ENCODE measurements around the gene PHACTR3. TPM values are rescaled to one million over a fixed set of nuclear protein-coding genes. Genes with fewer than 3 reads are reported as not detected.

PHACTR3 gene
- total RNA-seq, 1 donor from 2014 or later = not detected

- no peak overlapping the region for H3K27ac Mint-ChIP-seq
- no peaks in the 10 kb centered on the region for H3K36me3 Mint-ChIP-seq (ENCODE audit: low read depth)
Observed at GRCh38 chr20:59831024-59831915, 226.9 kb downstream of the PHACTR3 start.

GRCh38 chr20:59831916-59832270 is 227.6 kb downstream of the PHACTR3 start:
- H3K9me3 Mint-ChIP-seq = no peaks in the 10 kb centered on the region
- no peaks in the 10 kb centered on the region for H3K36me3 Mint-ChIP-seq (ENCODE audit: low read depth)
- H3K4me1 Mint-ChIP-seq (ENCODE audit: low read depth) = no peaks in the 10 kb centered on the region
- H3K27ac Mint-ChIP-seq = no peak overlapping the region
- DNase-seq (ENCODE audit: low spot score) = no peak
- H3K27me3 Mint-ChIP-seq (ENCODE audit: low read depth) = peaks cover 11% of the 10 kb centered on the region
- H3K4me3 Mint-ChIP-seq (ENCODE audit: low read depth) = no peak overlapping the region
- intact Hi-C loops (cut with micrococcal nuclease) = no loop called here

More at GRCh38 chr20:59831024-59831915, 226.9 kb downstream of the PHACTR3 start:
- intact Hi-C loops (cut with micrococcal nuclease) = no loop called here
- H3K4me3 Mint-ChIP-seq (ENCODE audit: low read depth) = no peak overlapping the region
- H3K27me3 Mint-ChIP-seq (ENCODE audit: low read depth) = peaks cover 8% of the 10 kb centered on the region
- H3K9me3 Mint-ChIP-seq = no peaks in the 10 kb centered on the region
- no peak for DNase-seq (ENCODE audit: low spot score)
- H3K4me1 Mint-ChIP-seq (ENCODE audit: low read depth) = no peaks in the 10 kb centered on the region

- Mint-ChIP-seq H3K4me3 (ENCODE audit: low read depth) (no peak overlapping the region), H3K9me3 (no peaks in the 10 kb centered on the region), H3K27me3 (ENCODE audit: low read depth) (peaks cover 13% of the 10 kb centered on the region), H3K4me1 (ENCODE audit: low read depth) (no peaks in the 10 kb centered on the region), H3K27ac (no peak overlapping the region), H3K36me3 (ENCODE audit: low read depth) (no peaks in the 10 kb centered on the region)
- no peak for DNase-seq (ENCODE audit: low spot score)
- intact Hi-C loops (cut with micrococcal nuclease) = no loop called here
Observed at GRCh38 chr20:59832406-59833363, 228.3 kb downstream of the PHACTR3 start.

- H3K27me3 Mint-ChIP-seq (ENCODE audit: low read depth) = peaks cover 13% of the 10 kb centered on the region
Observed at GRCh38 chr20:59835057-59835447, 230.7 kb downstream of the PHACTR3 start.

GRCh38 chr20:59835448-59836395 is 231.4 kb downstream of the PHACTR3 start:
- Mint-ChIP-seq H3K27me3 (ENCODE audit: low read depth) (peaks cover 13% of the 10 kb centered on the region), H3K9me3 (no peaks in the 10 kb centered on the region), H3K4me3 (ENCODE audit: low read depth) (no peak overlapping the region), H3K36me3 (ENCODE audit: low read depth) (no peaks in the 10 kb centered on the region), H3K27ac (no peak overlapping the region), H3K4me1 (ENCODE audit: low read depth) (no peaks in the 10 kb centered on the region)
- intact Hi-C loops (cut with micrococcal nuclease) = no loop called here
- no peak for DNase-seq (ENCODE audit: low spot score)

More at GRCh38 chr20:59835057-59835447, 230.7 kb downstream of the PHACTR3 start:
- Mint-ChIP-seq H3K4me3 (ENCODE audit: low read depth) (no peak overlapping the region), H3K27ac (no peak overlapping the region), H3K4me1 (ENCODE audit: low read depth) (no peaks in the 10 kb centered on the region), H3K9me3 (no peaks in the 10 kb centered on the region), H3K36me3 (ENCODE audit: low read depth) (no peaks in the 10 kb centered on the region)
- no peak for DNase-seq (ENCODE audit: low spot score)
- intact Hi-C loops (cut with micrococcal nuclease) = no loop called here

- no peak overlapping the region for H3K4me3 Mint-ChIP-seq (ENCODE audit: low read depth)
- intact Hi-C loops (cut with micrococcal nuclease) = no loop called here
- no peaks in the 10 kb centered on the region for H3K4me1 Mint-ChIP-seq (ENCODE audit: low read depth)
- H3K27ac Mint-ChIP-seq = no peak overlapping the region
- H3K27me3 Mint-ChIP-seq (ENCODE audit: low read depth) = peaks cover 13% of the 10 kb centered on the region
- no peak for DNase-seq (ENCODE audit: low spot score)
- H3K9me3 Mint-ChIP-seq = no peaks in the 10 kb centered on the region
- no peaks in the 10 kb centered on the region for H3K36me3 Mint-ChIP-seq (ENCODE audit: low read depth)
Observed at GRCh38 chr20:59836767-59837166, 232.4 kb downstream of the PHACTR3 start.

- H3K4me3 Mint-ChIP-seq (ENCODE audit: low read depth) = no peak overlapping the region
- intact Hi-C loops (cut with micrococcal nuclease) = no loop called here
Observed at GRCh38 chr20:59837623-59838394, 233.5 kb downstream of the PHACTR3 start.

GRCh38 chr20:59839400-59839799 is 235.1 kb downstream of the PHACTR3 start:
- H3K27me3 Mint-ChIP-seq (ENCODE audit: low read depth) = peaks cover 15% of the 10 kb centered on the region
- intact Hi-C loops (cut with micrococcal nuclease) = no loop called here
- DNase-seq (ENCODE audit: low spot score) = no peak
- H3K36me3 Mint-ChIP-seq (ENCODE audit: low read depth) = no peaks in the 10 kb centered on the region
- H3K4me3 Mint-ChIP-seq (ENCODE audit: low read depth) = no peak overlapping the region
- H3K27ac Mint-ChIP-seq = no peak overlapping the region
- H3K4me1 Mint-ChIP-seq (ENCODE audit: low read depth) = no peaks in the 10 kb centered on the region
- no peaks in the 10 kb centered on the region for H3K9me3 Mint-ChIP-seq

More at GRCh38 chr20:59837623-59838394, 233.5 kb downstream of the PHACTR3 start:
- Mint-ChIP-seq H3K27ac (no peak overlapping the region), H3K4me1 (ENCODE audit: low read depth) (no peaks in the 10 kb centered on the region), H3K9me3 (no peaks in the 10 kb centered on the region), H3K36me3 (ENCODE audit: low read depth) (no peaks in the 10 kb centered on the region), H3K27me3 (ENCODE audit: low read depth) (peaks cover 13% of the 10 kb centered on the region)
- DNase-seq (ENCODE audit: low spot score) = no peak

GRCh38 chr20:59845472-59845871 is 241.1 kb downstream of the PHACTR3 start:
- H3K36me3 Mint-ChIP-seq (ENCODE audit: low read depth) = no peaks in the 10 kb centered on the region
- H3K4me3 Mint-ChIP-seq (ENCODE audit: low read depth) = no peak overlapping the region
- no peaks in the 10 kb centered on the region for H3K9me3 Mint-ChIP-seq
- H3K27ac Mint-ChIP-seq = no peak overlapping the region
- no peaks in the 10 kb centered on the region for H3K4me1 Mint-ChIP-seq (ENCODE audit: low read depth)
- DNase-seq (ENCODE audit: low spot score) = no peak
- intact Hi-C loops (cut with micrococcal nuclease) = no loop called here
- peaks cover 11% of the 10 kb centered on the region for H3K27me3 Mint-ChIP-seq (ENCODE audit: low read depth)

GRCh38 chr20:59848182-59848581 is 243.8 kb downstream of the PHACTR3 start:
- Mint-ChIP-seq H3K4me3 (ENCODE audit: low read depth) (no peak overlapping the region), H3K27me3 (ENCODE audit: low read depth) (peaks cover 9% of the 10 kb centered on the region), H3K4me1 (ENCODE audit: low read depth) (no peaks in the 10 kb centered on the region), H3K27ac (no peak overlapping the region), H3K36me3 (ENCODE audit: low read depth) (no peaks in the 10 kb centered on the region), H3K9me3 (no peaks in the 10 kb centered on the region)
- intact Hi-C loops (cut with micrococcal nuclease) = no loop called here
- no peak for DNase-seq (ENCODE audit: low spot score)

GRCh38 chr20:59850018-59850641 is 245.8 kb downstream of the PHACTR3 start:
- DNase-seq (ENCODE audit: low spot score) = no peak
- H3K27me3 Mint-ChIP-seq (ENCODE audit: low read depth) = peaks cover 7% of the 10 kb centered on the region
- no peak overlapping the region for H3K4me3 Mint-ChIP-seq (ENCODE audit: low read depth)
- no peaks in the 10 kb centered on the region for H3K36me3 Mint-ChIP-seq (ENCODE audit: low read depth)
- intact Hi-C loops (cut with micrococcal nuclease) = loop anchor here (10.0 kb wide), 1 partner anchor 255 kb away; no protein-coding TSS in a partner anchor
- H3K9me3 Mint-ChIP-seq = no peaks in the 10 kb centered on the region
- H3K27ac Mint-ChIP-seq = no peak overlapping the region
- H3K4me1 Mint-ChIP-seq (ENCODE audit: low read depth) = no peaks in the 10 kb centered on the region
